Right ventricle myocardium inferior (tissue), 1 donor: ENCODE measurements around the gene AK2. TPM values are rescaled to one million over a fixed set of nuclear protein-coding genes. Genes with fewer than 3 reads are reported as not detected.
A peak's percentile ranks its signal among the peaks of the same experiment; 100 is the strongest.
"Not testable (repeated sequence)": the region's sequence is repeated elsewhere in the genome, so short reads cannot be mapped to it uniquely, and the experiment has no call there.

Experiments used
- ATAC-seq: fragments of 200-7000 bp; cut with Tn5 transposase; one replicate; pipeline ENCODE4 v1.9.1; 2020; ENCODE audit warnings: mild to moderate bottlenecking, moderate library complexity
- DNase-seq: peaks from one replicate; pipeline ENCODE4 v3.0.0; 2021; ENCODE audit errors: missing footprints
- intact Hi-C: fragments of 100-400 bp; cut with DNase I; formaldehyde crosslinking; loops from one replicate; pipeline ENCODE4 v1.11.0; 2022
- total RNA-seq: library from RNA; stranded (reverse); fragmentation: NEBNext Ultra II Directional; extraction: Animal tissue kit (Norgen Biotek cat#: 25700); gene quantifications from one replicate; pipeline ENCODE4 v1.2.1, GENCODE V29; 2021
- donor health status: DM: no; HTN: yes; CAD: no; lungs with severe emphysema.

AK2 gene
- total RNA-seq, 1 donor from 2014 or later: 129 TPM

GRCh38 chr1:32988665-32989064, 48.0 kb downstream of the AK2 start:
- DNase-seq (no peak), ATAC-seq (peak; percentile 15)
- intact Hi-C loops: no loop called here

- no peak for DNase-seq
- no peak for ATAC-seq
- intact Hi-C loops: no loop called here
Measured at GRCh38 chr1:32985226-32985625, 51.5 kb downstream of the AK2 start.

- ATAC-seq (no peak), DNase-seq (no peak)
- intact Hi-C loops: no loop called here
Measured at GRCh38 chr1:32984455-32985171, 52.1 kb downstream of the AK2 start.

- peak; percentile 53 for ATAC-seq
- intact Hi-C loops: no loop called here
Measured at GRCh38 chr1:32984090-32984454, 52.6 kb downstream of the AK2 start.

GRCh38 chr1:32983020-32983419, 53.7 kb downstream of the AK2 start:
- intact Hi-C loops: no loop called here
- ATAC-seq: no peak
- DNase-seq: no peak

More at GRCh38 chr1:32984090-32984454, 52.6 kb downstream of the AK2 start:
- DNase-seq: no peak

- intact Hi-C loops: no loop called here
- DNase-seq (peak; percentile 82), ATAC-seq (peak; percentile 81)
Measured at GRCh38 chr1:32981003-32981901, 55.4 kb downstream of the AK2 start.

- no peak for DNase-seq
- intact Hi-C loops: no loop called here
Measured at GRCh38 chr1:32980080-32980479, 56.6 kb downstream of the AK2 start.

GRCh38 chr1:32978854-32979253, 57.8 kb downstream of the AK2 start:
- intact Hi-C loops: no loop called here
- ATAC-seq (no peak), DNase-seq (no peak)

More at GRCh38 chr1:32980080-32980479, 56.6 kb downstream of the AK2 start:
- no peak for ATAC-seq

- intact Hi-C loops: no loop called here
- ATAC-seq (no peak), DNase-seq (no peak)
Measured at GRCh38 chr1:32977546-32978087, 59.1 kb downstream of the AK2 start.

GRCh38 chr1:32975055-32975454, 61.6 kb downstream of the AK2 start:
- DNase-seq, intact Hi-C loops, ATAC-seq: not testable (repeated sequence)

- DNase-seq, ATAC-seq, intact Hi-C loops: not testable (repeated sequence)
Measured at GRCh38 chr1:32973458-32973857, 63.2 kb downstream of the AK2 start.

- intact Hi-C loops: no loop called here
- ATAC-seq: peak; percentile 80
- peak; percentile 72 for DNase-seq
Measured at GRCh38 chr1:32972814-32973428, 63.8 kb downstream of the AK2 start.

GRCh38 chr1:32971576-32971975, 65.1 kb downstream of the AK2 start:
- intact Hi-C loops: no loop called here
- DNase-seq (no peak), ATAC-seq (no peak)

- no peak for DNase-seq
- intact Hi-C loops: no loop called here
- no peak for ATAC-seq
Measured at GRCh38 chr1:32971156-32971555, 65.5 kb downstream of the AK2 start.

GRCh38 chr1:32969566-32969965, 67.1 kb downstream of the AK2 start:
- DNase-seq (no peak), ATAC-seq (no peak)
- intact Hi-C loops: no loop called here

GRCh38 chr1:32967888-32968568, 68.7 kb downstream of the AK2 start:
- DNase-seq (no peak), ATAC-seq (no peak)
- intact Hi-C loops: no loop called here

- intact Hi-C loops: no loop called here
- no peak for DNase-seq
- no peak for ATAC-seq
Measured at GRCh38 chr1:32966900-32967299, 69.8 kb downstream of the AK2 start.

- ATAC-seq (no peak), DNase-seq (no peak)
- intact Hi-C loops: loop anchor here (2.0 kb wide), 1 partner anchor 46 kb away; no protein-coding TSS in a partner anchor
Measured at GRCh38 chr1:32965251-32965747, 71.4 kb downstream of the AK2 start.
